KMS-11 (cell line): ENCODE measurements around the gene PDZD2.
A peak's percentile ranks its signal among the peaks of the same experiment; 100 is the strongest.

Source experiments
- H2AFZ ChIP-seq: fragments of 200-600 bp; sonication (generic); 2 replicates; pipeline ENCODE4 v1.6.1; 2016; ENCODE audit warnings: antibody characterized with exemption, mixed run types, low read depth
- H3K27ac ChIP-seq: fragments of 200-600 bp; sonication (generic); 2 replicates; pipeline ENCODE4 v1.6.1; 2016; ENCODE audit warnings: mild to moderate bottlenecking, mixed run types
- H3K27me3 ChIP-seq: fragments of 200-600 bp; sonication (generic); 2 replicates; pipeline ENCODE4 v1.6.1; 2017; ENCODE audit warnings: mild to moderate bottlenecking, low read depth, mixed run types, moderate library complexity; ENCODE audit not compliant: insufficient read depth
- H3K36me3 ChIP-seq: fragments of 200-600 bp; sonication (generic); 2 replicates; pipeline ENCODE4 v1.6.1; 2017; ENCODE audit warnings: mild to moderate bottlenecking, mixed run types; ENCODE audit not compliant: insufficient read depth
- H3K4me1 ChIP-seq: fragments of 200-600 bp; sonication (generic); 2 replicates; pipeline ENCODE4 v1.6.1; 2016; ENCODE audit warnings: mild to moderate bottlenecking, low read depth, mixed run types; ENCODE audit not compliant: poor library complexity, severe bottlenecking
- H3K4me2 ChIP-seq: fragments of 200-600 bp; sonication (generic); 2 replicates; pipeline ENCODE4 v1.7.0; 2016; ENCODE audit warnings: mild to moderate bottlenecking, mixed run types
- H3K4me3 ChIP-seq: fragments of 200-600 bp; sonication (generic); IDR thresholded peaks from 2 replicates; pipeline ENCODE4 v1.6.1; 2017; ENCODE audit warnings: low read depth, low read length, mixed read lengths; ENCODE audit not compliant: insufficient read depth
- H3K79me2 ChIP-seq: fragments of 200-600 bp; sonication (generic); 2 replicates; pipeline ENCODE4 v1.6.1; 2016; ENCODE audit warnings: low read depth, mixed run types; ENCODE audit not compliant: insufficient read depth
- H3K9ac ChIP-seq: fragments of 200-600 bp; sonication (generic); 2 replicates; pipeline ENCODE4 v1.6.1; 2016; ENCODE audit warnings: mild to moderate bottlenecking, mixed run types
- H4K20me1 ChIP-seq: fragments of 200-600 bp; sonication (generic); 2 replicates; pipeline ENCODE4 v1.6.1; 2016; ENCODE audit warnings: mild to moderate bottlenecking, mixed run types; ENCODE audit not compliant: insufficient read depth
- TF ChIP-seq, protein P1 (sequence below): fragments of 200-600 bp; sonication (generic); conservative IDR thresholded peaks from 2 replicates; pipeline ENCODE4 v1.6.1; 2017; ENCODE audit warnings: low read depth, mild to moderate bottlenecking, antibody characterized with exemption, low read length, moderate library complexity, mixed read lengths

Gene PDZD2

GRCh38 chr5:31807789-31808540, 169.0 kb downstream of the PDZD2 start:
- Histone ChIP-seq H3K4me2 (no peak overlapping the region), H3K27me3 (no peaks in the 10 kb centered on the region), H3K4me1 (no peaks in the 10 kb centered on the region), H3K9ac (no peak overlapping the region), H3K36me3 (no peaks in the 10 kb centered on the region), H3K4me3 (no peak overlapping the region), H2AFZ (no peak overlapping the region), H3K27ac (no peak overlapping the region), H4K20me1 (no peaks in the 10 kb centered on the region), H3K79me2 (no peaks in the 10 kb centered on the region)
- TF ChIP-seq, protein P1, sequence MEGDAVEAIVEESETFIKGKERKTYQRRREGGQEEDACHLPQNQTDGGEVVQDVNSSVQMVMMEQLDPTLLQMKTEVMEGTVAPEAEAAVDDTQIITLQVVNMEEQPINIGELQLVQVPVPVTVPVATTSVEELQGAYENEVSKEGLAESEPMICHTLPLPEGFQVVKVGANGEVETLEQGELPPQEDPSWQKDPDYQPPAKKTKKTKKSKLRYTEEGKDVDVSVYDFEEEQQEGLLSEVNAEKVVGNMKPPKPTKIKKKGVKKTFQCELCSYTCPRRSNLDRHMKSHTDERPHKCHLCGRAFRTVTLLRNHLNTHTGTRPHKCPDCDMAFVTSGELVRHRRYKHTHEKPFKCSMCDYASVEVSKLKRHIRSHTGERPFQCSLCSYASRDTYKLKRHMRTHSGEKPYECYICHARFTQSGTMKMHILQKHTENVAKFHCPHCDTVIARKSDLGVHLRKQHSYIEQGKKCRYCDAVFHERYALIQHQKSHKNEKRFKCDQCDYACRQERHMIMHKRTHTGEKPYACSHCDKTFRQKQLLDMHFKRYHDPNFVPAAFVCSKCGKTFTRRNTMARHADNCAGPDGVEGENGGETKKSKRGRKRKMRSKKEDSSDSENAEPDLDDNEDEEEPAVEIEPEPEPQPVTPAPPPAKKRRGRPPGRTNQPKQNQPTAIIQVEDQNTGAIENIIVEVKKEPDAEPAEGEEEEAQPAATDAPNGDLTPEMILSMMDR = no peak

GRCh38 chr5:31809050-31809870, 170.3 kb downstream of the PDZD2 start:
- no peak overlapping the region for H3K4me3 ChIP-seq
- TF ChIP-seq, protein P1 = peak; percentile 24; the same call in 1 of the 2 replicates
- H2AFZ ChIP-seq = no peak overlapping the region
- no peaks in the 10 kb centered on the region for H3K4me1 ChIP-seq
- H3K4me2 ChIP-seq = no peak overlapping the region
- no peaks in the 10 kb centered on the region for H4K20me1 ChIP-seq
- H3K27ac ChIP-seq = no peak overlapping the region
- H3K9ac ChIP-seq = no peak overlapping the region
- H3K36me3 ChIP-seq = no peaks in the 10 kb centered on the region
- no peaks in the 10 kb centered on the region for H3K27me3 ChIP-seq
- H3K79me2 ChIP-seq = no peaks in the 10 kb centered on the region

DNA sequence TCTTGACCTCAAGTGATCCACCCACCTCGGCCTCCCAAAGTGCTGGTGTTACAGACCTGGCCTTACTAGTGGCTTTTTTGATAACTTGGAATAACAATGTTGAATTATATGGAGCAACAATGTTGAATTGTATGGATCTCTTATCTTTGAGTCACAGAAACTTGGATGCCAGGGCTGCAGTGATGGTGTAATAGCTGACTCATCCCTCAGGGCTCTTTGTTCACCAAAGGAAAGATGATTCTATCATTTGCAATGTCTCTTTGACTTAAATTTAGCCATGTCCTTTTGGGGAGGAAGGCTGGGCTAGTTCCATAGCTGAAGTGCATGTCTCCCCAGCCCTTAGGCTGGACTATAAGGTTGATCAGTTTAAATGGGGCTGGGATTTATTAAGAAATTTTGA, 172.3 kb downstream of the PDZD2 start:
- H4K20me1 ChIP-seq = no peaks in the 10 kb centered on the region
- H2AFZ ChIP-seq = no peak overlapping the region
- H3K4me3 ChIP-seq = no peak overlapping the region
- H3K27ac ChIP-seq = no peak overlapping the region
- H3K36me3 ChIP-seq = no peaks in the 10 kb centered on the region
- H3K27me3 ChIP-seq = no peaks in the 10 kb centered on the region
- no peaks in the 10 kb centered on the region for H3K4me1 ChIP-seq
- TF ChIP-seq, protein P1 = no peak
- no peaks in the 10 kb centered on the region for H3K79me2 ChIP-seq
- no peak overlapping the region for H3K9ac ChIP-seq
- H3K4me2 ChIP-seq = no peak overlapping the region

DNA sequence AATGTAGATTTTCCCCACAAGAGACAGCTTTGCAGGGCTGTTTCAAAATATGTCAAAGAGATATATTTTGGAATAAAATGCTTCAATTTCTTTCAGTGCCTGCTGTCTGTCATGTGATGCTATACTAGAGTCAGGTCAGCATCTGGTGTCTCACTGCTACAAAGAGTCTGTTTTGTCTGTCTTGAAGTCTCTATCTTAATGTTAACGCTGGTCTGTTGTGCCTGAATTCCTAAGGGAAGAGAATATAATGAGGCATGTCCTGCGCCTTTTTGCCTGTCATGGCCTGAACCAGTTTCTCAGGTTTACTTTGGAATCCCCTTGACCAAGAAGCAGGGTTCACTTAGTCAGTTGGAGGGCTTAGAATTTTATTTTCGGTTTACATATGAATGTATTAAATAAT, 176.4 kb downstream of the PDZD2 start:
- H3K9ac ChIP-seq = no peak overlapping the region
- no peak overlapping the region for H3K4me2 ChIP-seq
- H3K27me3 ChIP-seq = no peaks in the 10 kb centered on the region
- H2AFZ ChIP-seq = no peak overlapping the region
- H3K4me1 ChIP-seq = no peaks in the 10 kb centered on the region
- H3K4me3 ChIP-seq = no peak overlapping the region
- H3K79me2 ChIP-seq = no peaks in the 10 kb centered on the region
- TF ChIP-seq, protein P1 = no peak
- H3K36me3 ChIP-seq = no peaks in the 10 kb centered on the region
- no peak overlapping the region for H3K27ac ChIP-seq
- H4K20me1 ChIP-seq = no peaks in the 10 kb centered on the region
